GM08714 (cell line): ENCODE data around the gene AFF3.

Experiments used
- H3K4me3 ChIP-seq: fragments of 200-500 bp; sonication (Bioruptor generic); 2 replicates; pipeline ENCODE4 v1.5.1; 2014; ENCODE audit warnings: mild to moderate bottlenecking, low read length, inconsistent platforms
- ZNF274 ChIP-seq: IDR thresholded peaks from 2 replicates; pipeline ENCODE4 v1.6.1; 2012; ENCODE audit warnings: mild to moderate bottlenecking, low read depth, low read length

Gene AFF3

DNA sequence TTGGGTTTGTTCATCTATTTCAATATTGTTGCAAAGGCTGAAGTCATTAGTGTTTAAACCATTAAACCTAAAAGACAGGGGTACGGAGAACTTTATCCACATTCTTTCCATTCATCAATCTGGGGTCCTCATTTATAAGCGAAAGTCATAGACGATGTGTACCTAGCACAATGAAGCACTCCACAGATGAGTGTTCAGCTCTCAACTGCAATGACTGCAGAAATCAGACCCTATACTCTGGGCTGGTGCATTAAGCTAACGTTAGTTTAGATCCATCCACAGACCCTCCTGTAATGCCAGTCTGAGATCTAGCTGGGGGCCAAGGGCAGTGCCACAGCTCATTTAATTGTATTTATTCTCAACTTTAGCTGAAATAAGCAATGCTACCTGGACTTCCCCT lies 155.2 kb downstream of the AFF3 start:
- H3K4me3 ChIP-seq: no peak overlapping the region
- no peak for TF ChIP-seq ZNF274

DNA sequence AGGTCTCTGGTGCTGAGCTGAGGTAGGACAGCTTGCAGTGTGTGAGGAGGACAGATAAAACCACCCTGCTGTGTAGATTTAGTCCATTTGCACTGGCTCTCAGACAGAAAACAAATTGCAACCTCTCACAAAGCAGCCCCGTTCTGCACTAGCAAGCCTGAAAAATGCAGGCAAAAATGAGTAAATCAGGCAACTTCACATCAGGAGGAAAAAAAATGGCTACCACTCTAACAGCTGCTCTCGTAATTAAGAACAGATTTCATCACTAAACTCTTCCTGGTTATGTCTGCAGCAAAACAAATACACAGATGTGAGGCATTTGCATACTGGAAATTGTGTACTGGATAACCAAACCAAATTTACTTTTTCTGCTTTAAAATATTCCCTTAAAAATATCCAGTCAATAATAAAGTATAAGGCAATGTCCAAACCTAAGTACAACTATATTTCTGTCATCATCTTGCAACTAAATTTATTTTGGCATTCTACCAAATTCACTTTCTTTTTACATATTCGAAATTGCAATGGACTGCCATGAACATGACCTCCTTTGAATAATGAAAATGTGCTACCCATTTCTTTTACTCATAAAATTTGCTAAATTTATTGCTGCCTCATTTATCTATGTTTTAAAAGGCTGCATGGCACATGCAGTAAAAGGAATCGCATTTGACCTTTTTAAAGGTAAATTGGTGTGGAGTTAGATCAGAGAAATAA lies 157.4 kb downstream of the AFF3 start:
- TF ChIP-seq ZNF274: no peak
- H3K4me3 ChIP-seq: no peak overlapping the region

DNA sequence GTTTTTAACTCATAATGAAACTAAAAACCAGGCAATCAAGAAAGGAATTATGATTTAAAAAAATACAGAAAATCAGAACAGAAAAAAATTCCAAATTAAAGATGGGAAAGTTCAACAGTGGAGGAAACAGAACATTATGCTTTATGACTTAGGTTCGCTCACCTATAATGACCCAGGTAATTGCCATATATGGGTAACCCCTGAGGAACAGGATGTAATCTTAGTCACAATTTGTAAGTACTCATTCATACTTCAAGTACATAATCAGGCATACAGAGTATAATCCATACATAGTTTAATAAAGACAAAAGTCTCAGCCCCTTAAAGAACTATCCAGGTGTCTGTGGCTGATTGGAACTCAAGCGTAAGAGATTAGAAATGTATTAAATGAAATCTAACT lies 159.6 kb downstream of the AFF3 start:
- no peak overlapping the region for H3K4me3 ChIP-seq
- no peak for TF ChIP-seq ZNF274

DNA sequence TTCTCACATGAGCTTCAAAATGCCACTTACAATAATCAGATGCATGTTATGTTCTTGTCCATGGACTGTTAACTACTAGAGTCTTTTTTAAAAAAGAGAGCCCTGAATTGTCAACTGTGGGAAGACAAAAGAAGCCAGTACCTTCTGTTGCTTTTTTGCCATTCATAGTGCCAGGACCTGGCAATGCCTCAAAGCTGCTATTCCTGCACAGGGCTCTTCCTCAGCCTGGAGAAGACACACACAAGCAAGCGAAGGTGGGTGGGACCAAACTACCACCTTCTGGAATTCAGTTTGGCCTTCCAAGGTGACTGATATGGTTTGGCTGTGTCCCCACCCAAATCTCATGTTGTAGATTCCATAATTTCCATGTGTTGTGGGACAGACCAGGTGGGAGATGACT lies 160.6 kb downstream of the AFF3 start:
- TF ChIP-seq ZNF274: no peak

DNA sequence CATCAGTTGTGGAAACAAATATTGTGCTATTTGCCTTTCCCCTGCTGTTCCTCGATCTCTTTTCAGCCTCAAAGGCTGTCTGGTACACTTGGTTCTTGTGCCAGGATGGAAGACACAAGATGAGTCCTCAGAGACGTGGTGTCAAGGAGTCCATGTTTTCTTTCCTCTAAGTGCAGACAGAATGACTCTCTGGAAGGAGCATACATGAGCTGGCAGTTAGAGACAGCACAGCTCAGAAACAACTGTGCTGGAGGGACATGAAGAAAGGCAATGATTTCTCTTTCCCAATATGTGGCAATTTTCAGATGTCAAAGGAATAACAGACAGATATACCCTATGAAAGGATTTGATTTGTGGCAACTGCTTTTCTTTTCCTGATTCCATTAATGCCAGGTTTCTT lies 162.2 kb downstream of the AFF3 start:
- no peak overlapping the region for H3K4me3 ChIP-seq
- TF ChIP-seq ZNF274: no peak

More for the DNA sequence above, 160.6 kb downstream of the AFF3 start:
- no peak overlapping the region for H3K4me3 ChIP-seq

DNA sequence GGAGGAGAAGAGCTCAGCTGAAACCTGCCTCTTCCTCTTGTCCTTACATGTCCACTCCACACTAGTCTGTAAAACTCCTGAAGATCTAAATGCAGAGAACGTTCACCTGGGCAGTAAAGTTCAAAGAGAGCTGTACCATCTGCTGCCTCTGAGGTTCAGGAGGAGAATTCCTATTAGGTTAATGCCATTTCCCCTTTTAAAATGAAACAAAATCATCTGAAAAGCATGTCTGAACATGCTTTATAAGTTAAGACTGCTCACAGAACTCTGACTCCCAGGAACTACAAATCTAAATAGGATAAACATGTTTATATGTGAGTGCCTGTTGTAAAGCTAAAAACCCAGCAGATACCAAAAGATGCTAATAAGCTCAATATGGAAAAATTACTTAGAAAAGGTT lies 164.4 kb downstream of the AFF3 start:
- H3K4me3 ChIP-seq: no peak overlapping the region
- no peak for TF ChIP-seq ZNF274

DNA sequence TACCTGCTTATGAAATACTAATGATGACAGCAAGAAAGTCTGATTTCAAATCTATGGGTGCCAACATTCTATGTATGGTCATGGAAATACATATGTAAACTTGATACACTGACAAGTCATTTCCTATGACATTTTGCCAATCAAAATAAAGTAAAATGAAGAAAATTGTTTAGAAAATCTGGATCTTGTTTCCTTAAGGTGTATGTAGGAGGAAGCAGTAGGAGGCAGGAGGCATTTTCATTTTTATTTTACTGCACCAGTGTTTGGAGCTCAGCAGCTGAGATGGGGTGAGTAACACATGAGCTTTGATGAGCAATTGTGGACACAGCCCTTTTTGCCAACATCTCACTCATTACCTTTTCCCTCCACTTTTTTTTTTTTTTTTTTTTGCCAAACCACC lies 167.0 kb downstream of the AFF3 start:
- no peak for TF ChIP-seq ZNF274

DNA sequence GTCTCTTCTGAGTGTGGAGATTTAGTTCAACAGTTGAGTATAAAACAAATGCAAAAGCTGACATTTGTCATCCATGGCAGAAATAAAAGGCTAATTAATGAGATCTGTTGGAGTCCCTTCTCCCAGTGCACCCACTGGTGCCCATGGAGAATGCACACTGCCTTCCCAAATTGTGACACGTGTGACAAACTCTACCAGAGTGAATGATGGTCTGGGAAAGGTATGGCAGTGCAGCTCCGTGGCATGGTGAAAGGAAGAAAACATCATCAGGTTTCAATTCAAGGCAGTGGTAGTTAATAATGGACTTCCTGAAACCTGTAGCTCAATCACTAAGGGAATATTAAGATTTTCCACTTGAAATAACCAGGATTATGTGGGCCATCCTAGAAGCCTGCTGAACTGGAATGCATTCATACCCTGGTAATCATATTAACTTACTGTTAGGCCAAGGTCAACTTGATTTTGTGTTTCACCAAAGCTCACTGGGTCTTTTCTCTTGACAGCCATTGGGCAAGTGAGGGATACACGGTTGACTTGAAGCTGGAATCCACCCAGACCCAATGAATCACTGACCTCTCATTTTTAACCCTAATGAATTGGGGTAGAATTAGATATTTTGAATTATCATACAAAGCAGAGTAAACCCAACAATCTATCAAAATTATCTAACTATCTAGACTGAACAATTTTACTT lies 167.6 kb downstream of the AFF3 start:
- H3K4me3 ChIP-seq: no peak overlapping the region
- TF ChIP-seq ZNF274: no peak

More for the DNA sequence above, 167.0 kb downstream of the AFF3 start:
- no peak overlapping the region for H3K4me3 ChIP-seq

DNA sequence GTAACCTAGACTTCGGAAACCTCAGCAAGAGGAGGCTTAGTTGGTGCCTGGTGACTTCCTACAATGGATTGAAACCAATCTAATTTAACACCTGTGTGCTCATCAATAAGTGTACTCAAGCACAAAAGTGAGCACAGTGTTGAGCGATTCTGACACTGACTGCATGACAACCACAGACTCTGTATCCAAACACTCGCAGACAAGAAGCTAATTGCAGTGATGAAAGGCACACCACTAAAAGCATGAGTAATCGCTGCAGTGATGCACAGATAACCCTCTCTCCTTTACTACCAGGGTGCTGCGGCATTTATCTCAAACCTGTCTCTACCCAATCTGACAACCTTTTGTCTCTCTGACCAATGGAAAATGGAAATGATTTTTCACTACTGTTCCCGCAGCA lies 168.1 kb downstream of the AFF3 start:
- no peak overlapping the region for H3K4me3 ChIP-seq
- TF ChIP-seq ZNF274: no peak

DNA sequence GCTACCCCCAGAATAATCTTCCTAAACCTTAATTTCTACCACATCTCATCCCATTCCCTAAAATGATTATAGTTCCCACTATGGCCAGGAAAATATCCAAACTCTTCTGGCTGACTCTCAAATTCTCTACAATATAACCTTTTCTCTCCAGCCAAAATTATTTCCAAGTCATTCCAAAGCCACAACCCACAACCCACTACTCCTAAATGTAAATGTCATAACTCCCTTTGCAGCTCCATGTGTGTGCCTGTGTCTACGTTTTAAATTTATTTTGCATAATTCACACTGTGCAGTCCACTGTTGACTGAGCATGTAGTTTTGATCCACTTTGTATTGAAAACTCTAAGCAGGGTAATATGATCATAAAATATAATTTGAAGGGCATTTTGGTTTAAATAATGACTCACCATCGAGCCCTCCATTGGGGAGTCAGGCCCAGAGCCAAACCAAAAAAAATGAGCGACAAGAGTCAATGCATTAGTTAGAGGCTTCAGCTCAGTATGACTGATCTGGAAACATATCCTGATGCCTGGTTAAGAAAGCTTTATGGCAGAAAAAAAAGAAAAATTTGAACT lies 171.0 kb downstream of the AFF3 start:
- H3K4me3 ChIP-seq: no peak overlapping the region
- no peak for TF ChIP-seq ZNF274

DNA sequence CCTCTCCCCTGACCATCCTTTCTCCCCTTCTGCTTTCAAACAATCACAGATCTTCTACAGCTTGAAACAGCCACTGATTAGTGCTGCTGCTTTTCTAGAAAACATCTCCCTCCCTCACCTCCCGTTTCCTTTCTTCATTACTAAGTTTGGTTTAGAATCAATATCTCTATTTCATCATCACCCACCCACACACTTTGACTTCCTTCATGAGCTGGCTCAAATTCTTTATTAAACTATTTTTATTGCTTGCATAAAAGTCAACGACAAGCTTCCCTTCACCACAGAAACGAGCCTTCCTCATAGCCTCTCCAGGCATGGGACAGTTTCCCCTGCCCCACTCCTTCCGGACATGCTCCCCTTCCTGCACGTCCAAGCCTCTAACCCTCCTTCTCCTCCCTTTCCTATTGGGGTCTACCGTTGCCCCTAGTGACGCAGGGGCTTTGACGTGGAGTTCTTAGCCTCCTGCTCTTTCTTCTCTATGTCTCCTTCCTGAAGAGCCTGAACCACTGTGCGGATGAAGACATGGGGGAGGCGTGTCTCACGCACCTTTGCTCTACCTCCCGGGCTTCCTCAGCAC lies 172.0 kb downstream of the AFF3 start:
- H3K4me3 ChIP-seq: no peak overlapping the region
- no peak for TF ChIP-seq ZNF274

DNA sequence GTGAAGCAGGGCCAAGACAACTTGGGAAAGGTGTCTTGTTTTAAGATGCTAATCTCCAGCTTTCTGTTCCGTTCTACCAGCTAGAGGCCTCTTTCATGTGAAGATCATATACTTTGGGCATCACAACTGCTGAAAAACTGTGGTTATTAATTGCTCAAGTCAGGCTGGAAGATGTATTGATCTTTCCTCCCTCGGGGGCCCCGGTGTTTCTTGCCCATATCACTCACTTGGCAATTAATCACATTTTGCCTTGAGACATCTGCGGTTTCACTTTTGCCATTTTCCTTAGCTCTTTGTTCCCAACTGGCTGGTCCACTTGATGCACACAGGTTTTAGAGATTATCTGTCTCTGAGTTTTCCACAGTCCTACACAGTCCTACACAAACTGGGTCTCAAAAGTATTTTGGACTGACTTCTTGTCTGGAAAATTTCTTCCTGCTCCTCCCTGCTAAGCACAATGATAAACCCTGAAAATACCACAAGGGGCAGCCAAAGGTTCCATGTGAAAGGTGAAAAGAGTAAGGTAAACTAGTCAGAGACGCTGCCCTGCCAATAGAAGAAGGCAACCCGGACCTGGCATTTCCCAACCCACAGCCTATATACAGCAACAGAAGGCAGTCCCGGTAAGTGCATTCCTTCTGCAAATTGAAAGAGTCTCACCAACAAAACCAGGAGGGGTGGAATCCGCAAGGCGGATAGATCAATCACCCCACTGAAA lies 181.0 kb downstream of the AFF3 start:
- no peak for TF ChIP-seq ZNF274
- H3K4me3 ChIP-seq: no peak overlapping the region

DNA sequence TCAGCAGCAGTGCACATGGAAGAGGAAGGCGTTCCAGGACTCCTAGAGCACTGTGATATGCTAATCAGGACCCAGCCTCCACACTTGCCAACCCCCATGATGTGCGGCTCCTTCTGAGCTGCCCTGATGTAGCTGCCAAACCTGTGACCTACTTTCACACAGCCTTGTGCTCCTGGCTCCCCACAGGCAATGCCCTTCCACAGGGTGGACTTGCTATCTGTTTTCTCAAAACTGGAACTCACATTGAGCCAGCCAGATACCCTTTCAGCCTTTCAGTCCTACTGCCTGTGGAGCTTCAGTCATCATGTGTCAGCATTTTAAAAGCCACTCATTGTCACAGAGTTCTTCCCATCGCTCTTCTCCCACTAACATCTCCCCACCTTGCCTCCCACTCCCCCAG lies 181.6 kb downstream of the AFF3 start:
- H3K4me3 ChIP-seq: no peak overlapping the region
- no peak for TF ChIP-seq ZNF274

DNA sequence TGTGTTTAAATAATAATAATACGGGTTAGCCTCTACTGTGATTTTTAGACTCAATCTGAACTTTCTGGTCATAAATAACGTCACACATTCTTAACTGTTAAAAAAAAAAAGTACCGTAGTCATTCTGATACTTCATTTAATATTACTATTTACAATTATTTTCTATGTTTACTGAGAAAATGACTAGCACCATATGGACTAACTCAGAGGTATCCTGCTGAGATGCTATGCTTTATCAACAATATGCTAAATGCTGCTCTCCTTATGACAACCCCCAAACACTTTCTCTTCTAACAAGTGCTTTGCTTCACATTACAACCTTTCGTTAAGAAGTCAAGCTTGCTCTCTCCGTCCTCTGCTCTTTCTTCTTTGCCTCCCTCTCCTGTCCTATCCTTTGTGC lies 182.1 kb downstream of the AFF3 start:
- no peak overlapping the region for H3K4me3 ChIP-seq
- no peak for TF ChIP-seq ZNF274
